A549 treated with dexamethasone at 1 μM for 4 hours (cell line): ENCODE data around the gene C16orf95. TPM values are rescaled to one million over a fixed set of nuclear protein-coding genes. Genes with fewer than 3 reads are reported as not detected.

Experiments
- total RNA-seq: library from RNA; stranded (reverse); fragments of 200-300 nt; extraction: Qiagen RNA extraction; gene quantifications from 5 replicates; pipeline ENCODE4 v1.2.3, GENCODE V29; 2022

Gene C16orf95
- total RNA-seq, result 5.1 to 6.1 TPM (median 5.6 TPM) in 5 replicates

GRCh38 chr16:87316923-87317749, at the start of gene C16orf95:
TSS of gene C16orf95 (minus strand) at chr16:87317392. CDS start at chr16:87317242, 150 bp downstream.

Other genes starting within 250 kb of the C16orf95 start
- 18.3 to 31.4 TPM (median 27.9 TPM) in 5 replicates for gene FBXO31, start 66.4 kb upstream of the C16orf95 start, total RNA-seq
- gene MAP1LC3B, start 74.9 kb upstream of the C16orf95 start, total RNA-seq, result 76.2 to 96.7 TPM (median 80.7 TPM) in 5 replicates
- gene ZCCHC14, start 175.6 kb upstream of the C16orf95 start, total RNA-seq, result 6.0 to 10.3 TPM (median 9.4 TPM) in 5 replicates